Measurements from ENCODE around the gene PEX13.

GRCh38 chr2:60972889-60973656 is 44.4 kb upstream of the PEX13 start:
- TF ChIP-seq CTCF (conservative IDR thresholded peaks at IDR 0.05; ENCODE audit: low read length) (no peak), EZH2phosphoT487 (IDR thresholded peaks at IDR 0.05; ENCODE audit: borderline replicate concordance, low read depth, low read length) (no peak)

All from OCI-LY7 (cell line).